Endothelial cell of umbilical vein (primary cell): ENCODE data around the gene HOXC11.
A peak's percentile ranks its signal among the peaks of the same experiment; 100 is the strongest.

Source experiments
- CTCF ChIP-seq, 2 donors: IDR thresholded peaks; 1 replicate in 1 of 2; 2 replicates in 1 of 2; pipeline ENCODE4 v1.5.1; 2011; ENCODE audit warnings: low read length in 2 of 2, mild to moderate bottlenecking in 2 of 2, moderate library complexity in 2 of 2, control low read depth in 1 of 2, inconsistent platforms in 1 of 2, low read depth in 1 of 2; ENCODE audit not compliant: insufficient read depth in 1 of 2; ENCODE audit errors: extremely low read depth in 1 of 2
- EZH2 ChIP-seq: IDR thresholded peaks from 2 replicates; pipeline ENCODE4 v1.6.1; 2012; ENCODE audit warnings: borderline replicate concordance, low read depth, mild to moderate bottlenecking, moderate library complexity, low read length, inconsistent platforms; ENCODE audit not compliant: severe bottlenecking
- FOS ChIP-seq: IDR thresholded peaks from 2 replicates; pipeline ENCODE4 v1.6.1; 2011; ENCODE audit warnings: mild to moderate bottlenecking, low read length, moderate library complexity, borderline replicate concordance; ENCODE audit not compliant: insufficient read depth
- JUN ChIP-seq: IDR thresholded peaks from 2 replicates; pipeline ENCODE4 v1.6.1; 2011; ENCODE audit warnings: borderline replicate concordance, low read depth; ENCODE audit not compliant: insufficient read length, insufficient read depth
- MAX ChIP-seq: IDR thresholded peaks from 2 replicates; pipeline ENCODE4 v1.6.1; 2011; ENCODE audit not compliant: insufficient read depth, insufficient read length
- MYC ChIP-seq: IDR thresholded peaks from one replicate; pipeline ENCODE4 v1.6.1; 2011; ENCODE audit warnings: mild to moderate bottlenecking, low read depth, low read length
- POLR2A ChIP-seq: IDR thresholded peaks from 2 replicates; pipeline ENCODE4 v1.6.1; 2012; ENCODE audit warnings: low read depth, mild to moderate bottlenecking, control low read depth, low read length
- POLR2AphosphoS5 ChIP-seq: IDR thresholded peaks from 2 replicates; pipeline ENCODE4 v1.6.1; 2012; ENCODE audit warnings: low read depth, mild to moderate bottlenecking, control low read depth, low read length, moderate library complexity; ENCODE audit not compliant: insufficient read depth

- peak; percentile 31 to 40 for TF ChIP-seq CTCF (IDR thresholded peaks at IDR 0.05; ENCODE audit: extremely low read depth in 1 of 2, insufficient read depth in 1 of 2, low read depth in 1 of 2, low read length in 2 of 2)
- peak; percentile 67 for TF ChIP-seq EZH2
- no peak for TF ChIP-seq MYC
- no peak for TF ChIP-seq JUN
- TF ChIP-seq POLR2A = no peak
- TF ChIP-seq MAX = no peak
- no peak for TF ChIP-seq POLR2AphosphoS5
- TF ChIP-seq FOS = no peak
Measured at GRCh38 chr12:53989227-53990113, 16.5 kb downstream of the HOXC11 start.
